ELR (cell line): ENCODE results near the gene PDE4D.

Experiments
- DNase-seq: peaks from one replicate; pipeline ENCODE4 v3.0.0-alpha.2; 2015; ENCODE audit warnings: low read depth

PDE4D gene

GRCh38 chr5:59506285-59506877 lies 387.1 kb downstream of the PDE4D start:
- peak; percentile 69 for DNase-seq

DNA sequence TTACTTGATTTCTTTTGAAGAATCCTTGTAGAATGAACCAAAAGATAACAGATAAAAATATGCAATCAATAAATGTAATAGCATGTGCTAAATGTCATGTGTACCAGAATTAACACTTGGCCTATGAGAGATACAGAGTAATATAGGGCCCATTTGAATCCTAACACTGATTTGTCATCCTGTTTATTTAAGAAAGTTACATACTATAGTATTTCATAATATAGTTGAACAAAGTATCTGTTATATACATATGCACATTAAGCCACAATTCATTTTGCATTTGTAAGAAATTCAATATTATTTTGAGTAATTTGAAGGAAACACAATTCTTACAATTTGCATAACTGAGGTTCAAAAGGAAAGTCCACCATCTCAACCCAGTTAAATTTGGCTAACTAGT lies 389.5 kb downstream of the PDE4D start:
- no peak for DNase-seq

DNA sequence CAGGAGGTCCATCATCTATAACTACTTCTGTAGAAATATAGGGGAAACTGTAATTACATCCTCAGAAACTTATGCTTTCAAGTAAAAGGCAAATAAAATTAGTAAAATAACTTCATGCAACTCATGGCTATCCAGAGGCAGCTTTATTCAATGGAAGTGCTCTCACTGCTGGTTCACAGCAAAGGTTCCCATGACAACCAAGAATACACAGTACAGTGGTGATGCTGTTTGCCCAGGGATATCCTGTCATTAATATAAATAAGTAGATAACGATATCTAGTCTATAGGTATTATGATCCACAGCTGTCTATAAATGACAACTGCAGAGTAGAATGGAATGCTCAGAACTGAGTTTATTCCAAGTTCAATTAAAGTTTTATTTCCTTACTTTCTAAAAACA lies 390.3 kb downstream of the PDE4D start:
- no peak for DNase-seq

- DNase-seq: no peak
Observed at GRCh38 chr5:59501316-59501715, 392.2 kb downstream of the PDE4D start.

- DNase-seq: no peak
Observed at GRCh38 chr5:59500014-59500413, 393.5 kb downstream of the PDE4D start.

- DNase-seq: no peak
Observed at GRCh38 chr5:59497207-59497606, 396.3 kb downstream of the PDE4D start.

GRCh38 chr5:59496524-59497134 lies 396.9 kb downstream of the PDE4D start:
- peak; percentile 56 for DNase-seq

DNA sequence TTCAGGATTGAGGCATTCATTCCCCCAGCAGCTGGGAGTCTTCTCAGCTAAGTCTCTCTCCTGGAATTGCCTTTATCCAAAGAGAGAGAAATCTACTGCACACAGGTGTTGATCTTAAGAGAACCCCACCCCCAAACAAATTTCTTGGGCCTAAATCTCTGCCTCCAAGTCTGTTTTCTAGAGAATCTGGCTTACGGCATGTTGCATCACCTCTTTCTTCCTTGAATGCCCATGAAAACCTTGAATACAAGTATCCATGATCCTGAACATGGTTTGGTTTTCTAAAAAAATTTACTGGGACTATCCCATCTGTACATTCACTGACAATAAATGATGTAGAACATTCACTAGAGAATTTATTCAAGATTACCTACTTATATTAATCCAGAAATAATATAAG lies 401.6 kb downstream of the PDE4D start:
- no peak for DNase-seq

DNA sequence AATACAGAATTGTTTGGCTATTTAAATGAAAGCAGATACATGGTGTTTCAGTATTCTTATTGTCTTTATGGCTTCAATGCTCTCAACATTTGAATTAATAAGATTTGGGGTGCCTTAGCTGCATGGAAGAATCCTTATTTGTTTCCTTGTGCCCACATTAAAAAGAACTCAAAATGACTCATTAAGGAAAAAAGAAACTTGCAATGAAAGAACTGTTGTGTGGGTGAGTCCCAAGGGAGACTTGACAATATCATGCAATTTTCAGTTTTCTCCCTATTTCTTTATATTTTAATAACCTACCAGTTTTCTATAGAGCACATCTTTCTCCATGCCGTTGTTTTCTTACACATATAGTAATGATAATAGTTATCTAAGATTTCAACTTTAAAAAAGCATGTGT lies 404.0 kb downstream of the PDE4D start:
- DNase-seq: no peak

DNA sequence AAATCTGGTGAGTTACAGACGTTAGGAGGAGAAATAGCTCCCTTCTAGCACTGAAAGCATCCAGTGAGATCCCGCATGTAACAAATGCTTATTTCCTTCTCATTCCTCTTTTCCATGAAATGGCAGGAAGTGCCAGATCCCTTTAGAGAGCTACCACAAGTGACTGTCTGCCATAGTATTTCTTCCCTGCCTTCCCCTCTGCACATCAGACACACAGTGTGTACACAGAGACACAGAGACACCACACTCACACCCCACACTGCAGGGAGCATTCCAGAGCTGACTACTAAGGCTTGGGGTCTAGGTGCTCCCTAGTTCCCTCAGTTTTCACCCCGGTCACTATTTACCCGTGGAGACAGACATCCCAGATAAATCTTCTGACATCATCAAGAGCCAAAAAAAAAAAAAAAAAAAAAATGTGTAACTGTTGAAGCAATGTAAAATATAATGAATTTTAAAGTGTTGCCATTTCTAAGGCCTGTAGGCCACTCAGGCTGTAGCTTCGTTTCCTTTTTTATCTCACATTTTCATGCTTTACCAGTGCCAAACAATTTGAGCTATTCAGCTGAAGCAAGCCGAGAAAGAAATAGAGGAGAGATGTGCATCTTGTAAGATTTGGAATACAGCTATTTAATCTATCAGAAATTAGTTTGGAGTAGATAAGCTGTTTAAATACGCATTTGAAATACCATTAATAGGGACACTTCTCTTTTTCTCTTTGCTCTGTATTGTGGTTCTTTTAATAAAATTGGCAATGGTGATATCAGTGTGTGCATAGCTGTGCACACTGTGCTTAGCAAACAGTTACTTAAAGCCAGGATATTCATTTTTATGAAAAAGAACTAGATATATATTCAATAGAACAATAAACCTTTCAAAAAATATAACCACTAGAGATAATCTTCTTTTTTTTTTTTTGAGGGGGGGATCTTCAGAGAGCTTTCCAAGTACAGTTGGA lies 405.5 kb downstream of the PDE4D start:
- DNase-seq: no peak

GRCh38 chr5:59487068-59487686 lies 406.3 kb downstream of the PDE4D start:
- no peak for DNase-seq

DNA sequence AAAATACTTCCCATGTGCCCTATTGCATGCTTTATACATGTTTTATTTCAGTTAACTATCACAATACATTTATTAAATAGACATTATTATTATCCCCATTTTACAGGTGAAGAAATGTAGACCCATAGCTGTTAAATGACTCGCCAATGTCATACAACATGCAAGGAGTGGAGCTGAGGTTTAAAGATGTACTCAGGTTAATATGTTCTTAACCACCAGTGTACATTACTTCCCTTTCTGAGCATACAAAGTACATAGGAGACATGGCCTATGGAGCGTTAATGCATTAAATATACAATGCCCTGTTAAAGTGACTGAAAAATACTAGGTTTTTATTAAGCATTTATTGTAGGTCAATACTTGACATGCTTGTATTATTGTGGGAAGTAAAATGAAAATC lies 407.0 kb downstream of the PDE4D start:
- no peak for DNase-seq

- DNase-seq: peak; percentile 68
Observed at GRCh38 chr5:59485629-59486439, 407.7 kb downstream of the PDE4D start.

GRCh38 chr5:59485107-59485506 lies 408.4 kb downstream of the PDE4D start:
- peak; percentile 49 for DNase-seq

GRCh38 chr5:59484618-59485017 lies 408.9 kb downstream of the PDE4D start:
- DNase-seq: no peak

DNA sequence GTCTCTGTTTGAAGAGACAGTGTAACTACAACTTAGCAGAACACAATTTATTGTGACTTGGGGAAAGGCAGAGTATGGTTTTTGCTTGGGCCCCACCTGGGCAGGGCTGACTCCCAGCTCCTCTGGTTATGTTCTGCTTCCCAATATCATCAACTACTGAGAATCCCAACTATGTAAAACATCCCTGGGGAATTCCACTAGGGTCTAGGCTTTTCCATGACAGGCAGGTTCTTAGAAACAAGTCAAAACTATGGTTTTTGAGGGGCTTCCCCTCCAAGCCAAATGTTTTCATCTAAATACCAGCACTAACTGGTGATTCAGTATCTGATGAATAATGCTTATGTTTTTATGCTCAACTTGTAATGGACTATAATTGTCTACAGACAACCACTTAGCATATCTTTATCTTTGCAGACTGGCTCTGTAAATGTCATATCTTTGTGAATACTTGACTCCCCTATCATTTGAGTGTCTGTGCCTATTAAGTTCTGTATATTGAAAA lies 409.5 kb downstream of the PDE4D start:
- peak; percentile 66 for DNase-seq

- DNase-seq: no peak
Observed at GRCh38 chr5:59479086-59479485, 414.4 kb downstream of the PDE4D start.

DNA sequence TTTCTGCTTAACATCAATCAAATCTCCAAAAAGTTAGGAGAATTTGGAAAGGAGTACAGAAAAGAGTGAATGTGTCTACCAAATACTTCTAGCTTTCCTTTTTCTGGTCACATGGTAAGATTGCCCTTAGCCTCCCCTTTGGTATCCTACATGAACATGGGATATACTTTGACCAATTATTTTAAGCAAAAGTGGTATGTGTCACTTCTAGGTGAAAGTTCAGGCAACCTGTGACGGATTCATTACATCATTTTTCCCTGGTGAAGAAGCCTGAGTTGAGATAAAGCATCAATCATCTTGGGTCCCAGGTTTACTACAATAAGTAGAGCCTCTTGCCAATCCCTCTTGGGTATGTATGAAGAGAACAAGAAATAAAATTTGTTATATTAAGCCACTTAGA lies 419.2 kb downstream of the PDE4D start:
- peak; percentile 31 for DNase-seq

- DNase-seq: peak; percentile 40
Observed at GRCh38 chr5:59473611-59474010, 419.9 kb downstream of the PDE4D start.

- no peak for DNase-seq
Observed at GRCh38 chr5:59471463-59471862, 422.1 kb downstream of the PDE4D start.

DNA sequence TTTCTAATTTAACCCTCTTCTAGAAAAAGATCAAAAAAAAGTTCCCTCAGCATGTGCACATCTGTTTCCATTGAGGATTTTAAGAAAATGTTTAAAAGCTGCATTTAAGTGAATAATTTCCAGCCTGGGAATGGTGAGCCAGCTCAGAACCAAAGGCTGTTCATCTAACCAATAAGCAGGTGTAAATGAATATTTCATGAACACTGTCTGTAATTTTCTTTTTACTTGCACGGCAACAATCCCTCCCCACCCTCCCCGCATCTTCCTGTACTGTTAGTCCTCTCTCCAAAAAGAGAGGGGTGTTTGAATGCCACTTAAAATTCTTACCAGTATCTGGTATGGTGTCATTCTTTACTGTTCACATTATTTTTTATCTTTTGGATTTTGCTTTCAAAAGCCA lies 425.6 kb downstream of the PDE4D start:
- DNase-seq: no peak

DNA sequence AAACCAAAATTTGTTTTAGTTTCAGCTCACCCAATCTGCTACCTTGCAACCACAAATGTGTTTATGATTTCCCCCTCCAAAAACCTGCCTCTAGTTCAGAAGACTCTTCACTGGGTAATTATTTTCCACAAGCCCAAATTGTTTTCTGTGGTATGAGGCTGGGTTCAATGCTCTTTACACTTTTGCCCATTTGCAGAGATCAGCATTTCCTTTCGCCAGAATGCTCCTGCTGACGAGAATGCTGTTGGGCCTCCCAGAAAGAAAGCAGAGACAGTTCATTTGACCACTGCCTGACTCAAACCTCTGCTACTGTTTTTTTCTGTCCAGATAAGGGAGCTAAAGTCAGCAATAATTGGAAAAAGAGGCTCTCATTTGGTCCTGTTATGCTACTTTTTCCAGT lies 427.3 kb downstream of the PDE4D start:
- no peak for DNase-seq
